Measurements from ENCODE around the gene COG5.
A peak's percentile ranks its signal among the peaks of the same experiment; 100 is the strongest.

Gene COG5

GRCh38 chr7:107453388-107453787, 110.3 kb downstream of the COG5 start:
- no peak for DNase-seq

- DNase-seq, result no peak
Observed at GRCh38 chr7:107450970-107451369, 112.8 kb downstream of the COG5 start.

- no peak for DNase-seq
Observed at GRCh38 chr7:107446988-107447387, 116.7 kb downstream of the COG5 start.

DNA sequence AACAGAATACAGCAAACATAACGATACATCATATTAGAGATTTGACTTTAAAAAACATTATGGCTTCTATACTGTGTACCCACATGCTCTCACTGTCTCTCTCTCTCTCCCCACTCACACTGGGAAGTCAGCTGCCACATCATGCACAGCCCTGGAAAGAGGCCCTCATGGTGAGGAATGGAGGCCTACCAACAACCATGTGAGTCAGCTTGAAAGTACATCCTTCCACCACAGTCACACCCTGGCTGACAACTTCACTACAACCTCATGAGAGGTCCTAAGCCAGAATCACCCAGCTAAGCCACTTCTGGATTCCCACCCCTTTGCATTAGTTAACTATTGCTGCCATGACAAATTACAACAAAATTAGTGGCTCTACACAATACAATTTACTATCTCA, 117.2 kb downstream of the COG5 start:
- no peak for DNase-seq

DNA sequence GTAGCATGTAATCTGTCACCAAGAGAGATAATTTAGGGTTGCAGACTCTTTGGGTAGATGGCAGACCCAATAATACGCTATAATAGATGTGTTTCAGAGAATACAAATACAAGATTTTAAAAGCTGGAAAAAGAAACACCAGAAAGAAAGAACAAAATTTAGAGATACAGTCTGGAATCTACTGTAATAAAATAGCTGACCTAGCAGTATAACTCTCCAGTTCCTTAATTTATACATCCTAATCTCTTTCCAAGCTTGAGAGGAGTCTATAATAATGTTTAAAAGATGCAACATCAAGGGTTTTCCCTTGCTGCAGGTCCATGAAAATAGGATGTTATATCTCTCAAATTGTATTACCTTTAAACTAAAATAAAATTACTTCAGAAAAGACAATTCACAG, 121.0 kb downstream of the COG5 start:
- DNase-seq, result no peak

- no peak for DNase-seq
Observed at GRCh38 chr7:107441581-107442422, 121.9 kb downstream of the COG5 start.

GRCh38 chr7:107439025-107439424, 124.7 kb downstream of the COG5 start:
- no peak for DNase-seq

GRCh38 chr7:107435749-107436148, 128.0 kb downstream of the COG5 start:
- no peak for DNase-seq

DNA sequence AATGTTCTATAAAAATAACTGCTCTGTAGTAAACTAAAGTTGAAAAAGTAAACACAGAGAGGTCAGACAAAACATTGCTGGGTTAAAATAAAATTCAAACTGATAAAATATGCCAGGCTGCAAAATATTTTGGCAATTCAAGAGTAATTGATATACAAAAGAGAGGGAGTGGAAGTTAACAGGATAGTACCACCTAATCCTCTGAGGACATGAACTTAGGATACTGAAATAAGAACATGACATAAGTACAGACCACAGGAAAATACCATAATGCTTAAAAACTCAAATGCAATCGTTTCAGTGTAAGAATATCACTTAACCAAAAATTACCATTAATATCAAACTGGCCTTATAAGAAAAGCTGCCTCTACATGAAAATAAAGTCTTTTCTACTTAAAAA, 131.5 kb downstream of the COG5 start:
- no peak for DNase-seq

- DNase-seq, result no peak
Observed at GRCh38 chr7:107430057-107430456, 133.7 kb downstream of the COG5 start.

DNA sequence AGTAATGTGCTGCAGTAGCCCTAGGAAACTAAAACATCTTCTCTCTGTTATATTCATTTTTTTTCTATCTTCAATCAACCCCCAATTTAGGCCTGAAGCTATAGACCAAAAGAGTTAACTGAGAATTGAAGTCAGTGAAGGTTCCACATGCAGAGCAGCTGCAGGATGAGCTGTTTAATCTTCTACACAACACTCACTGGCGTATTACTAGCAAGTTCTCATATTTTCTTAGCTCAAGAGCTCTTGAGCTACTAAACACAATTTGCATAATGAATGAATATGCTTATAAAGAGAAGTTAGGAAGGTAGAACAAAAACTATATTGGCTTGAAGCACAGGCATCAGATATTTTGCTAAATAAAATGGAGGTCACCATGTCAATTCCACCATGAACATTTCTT, 135.1 kb downstream of the COG5 start:
- no peak for DNase-seq

GRCh38 chr7:107427462-107427861, 136.3 kb downstream of the COG5 start:
- DNase-seq, result no peak

GRCh38 chr7:107414198-107414597, 149.5 kb downstream of the COG5 start:
- no peak for DNase-seq

GRCh38 chr7:107408349-107408748, 155.4 kb downstream of the COG5 start:
- DNase-seq, result no peak

DNA sequence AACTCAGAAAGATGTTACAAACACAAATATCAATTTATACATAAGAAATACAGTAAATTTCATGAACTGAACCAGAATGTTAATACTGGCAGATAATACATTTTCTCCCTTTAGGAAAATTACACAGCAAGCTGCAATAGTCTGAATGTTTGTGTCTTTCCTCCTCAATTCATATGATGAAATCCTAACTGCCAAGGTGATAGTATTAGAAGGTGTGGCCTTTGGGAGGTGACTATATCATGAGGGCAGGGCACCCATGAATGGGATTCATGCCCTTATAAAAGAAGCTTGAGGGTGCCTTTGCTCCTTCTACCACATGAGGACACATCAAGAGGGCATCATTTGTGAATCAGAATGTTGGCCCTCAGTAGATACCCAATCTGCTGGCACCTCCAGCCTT, 158.2 kb downstream of the COG5 start:
- DNase-seq, result no peak

- DNase-seq, result peak; percentile 3
Observed at GRCh38 chr7:107404740-107405537, 158.8 kb downstream of the COG5 start.

DNA sequence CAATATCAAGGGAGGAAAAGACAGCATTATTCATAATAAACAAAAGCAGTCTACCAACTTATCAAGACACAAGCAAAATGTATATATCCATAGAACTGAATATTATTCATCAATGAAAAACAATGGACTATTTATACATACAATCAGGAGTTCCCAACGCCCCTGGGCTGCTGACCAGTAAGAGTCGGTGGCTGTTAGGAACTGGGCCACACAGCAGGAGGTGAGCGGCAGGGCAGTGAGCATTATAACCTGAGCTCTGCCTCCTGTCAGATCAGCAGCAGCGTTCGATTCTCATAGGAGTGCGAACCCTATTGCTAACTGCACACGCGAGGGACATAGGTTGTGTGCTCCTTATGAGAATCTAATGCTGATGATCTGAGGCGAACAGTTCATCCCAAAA, 165.6 kb downstream of the COG5 start:
- no peak for DNase-seq

DNA sequence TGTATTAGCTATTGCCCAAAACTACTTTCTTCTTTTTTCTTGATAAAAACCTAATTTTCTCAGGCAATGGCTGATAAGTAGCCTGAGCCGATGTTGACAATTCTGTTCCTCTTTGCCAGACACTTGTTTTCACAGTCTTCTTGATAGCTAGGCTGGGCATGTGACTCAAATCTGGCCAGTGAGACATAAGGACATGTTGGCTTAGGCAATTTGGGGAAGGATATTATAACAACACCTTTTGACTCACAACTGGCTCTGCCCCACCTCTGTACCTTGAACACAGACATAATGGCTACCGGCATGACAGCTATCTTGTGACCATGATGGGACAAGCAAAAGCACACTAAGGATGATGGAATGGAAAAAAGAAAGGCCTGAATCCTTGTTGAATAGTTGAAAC, 166.7 kb downstream of the COG5 start:
- no peak for DNase-seq

DNA sequence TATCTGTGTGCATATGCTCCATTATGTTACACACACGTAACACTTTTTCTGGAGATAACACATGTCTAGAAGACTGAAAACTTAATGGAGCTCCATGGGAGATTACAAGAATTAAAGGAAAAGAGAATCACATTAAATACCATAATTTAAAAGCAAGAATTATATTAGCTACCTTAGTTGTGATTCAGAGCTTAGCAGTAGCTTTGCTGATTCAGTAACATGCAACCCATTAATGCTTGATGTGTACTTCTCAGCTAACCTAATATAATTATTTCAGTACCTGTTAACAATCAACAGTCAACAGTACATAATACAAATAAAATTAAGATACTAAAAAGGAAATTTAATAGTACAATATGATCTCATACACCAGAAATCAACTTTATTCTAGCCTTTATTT, 167.6 kb downstream of the COG5 start:
- no peak for DNase-seq

- no peak for DNase-seq
Observed at GRCh38 chr7:107394831-107395230, 168.9 kb downstream of the COG5 start.

- DNase-seq, result no peak
Observed at GRCh38 chr7:107394276-107394675, 169.4 kb downstream of the COG5 start.

GRCh38 chr7:107392830-107393229, 170.9 kb downstream of the COG5 start:
- no peak for DNase-seq

DNA sequence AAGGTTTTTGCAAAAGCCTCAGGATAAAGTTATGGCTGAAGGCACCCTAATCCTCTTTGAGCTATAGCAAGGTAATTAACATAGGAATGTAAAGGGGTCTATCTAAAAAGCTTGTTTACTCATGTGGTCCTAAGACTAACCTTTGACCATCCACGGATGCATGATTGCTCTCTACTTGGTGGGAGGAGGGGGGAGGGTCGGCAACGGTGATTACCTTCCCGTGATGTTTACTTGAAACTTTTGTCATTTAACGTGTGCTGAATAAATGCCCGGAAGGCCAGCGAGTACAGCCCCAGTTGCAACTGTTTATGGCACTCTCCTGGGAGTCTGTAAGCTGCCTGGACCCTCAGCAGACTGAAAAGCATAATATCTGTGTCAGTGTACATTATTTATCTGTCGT, 172.8 kb downstream of the COG5 start:
- DNase-seq, result no peak

DNA sequence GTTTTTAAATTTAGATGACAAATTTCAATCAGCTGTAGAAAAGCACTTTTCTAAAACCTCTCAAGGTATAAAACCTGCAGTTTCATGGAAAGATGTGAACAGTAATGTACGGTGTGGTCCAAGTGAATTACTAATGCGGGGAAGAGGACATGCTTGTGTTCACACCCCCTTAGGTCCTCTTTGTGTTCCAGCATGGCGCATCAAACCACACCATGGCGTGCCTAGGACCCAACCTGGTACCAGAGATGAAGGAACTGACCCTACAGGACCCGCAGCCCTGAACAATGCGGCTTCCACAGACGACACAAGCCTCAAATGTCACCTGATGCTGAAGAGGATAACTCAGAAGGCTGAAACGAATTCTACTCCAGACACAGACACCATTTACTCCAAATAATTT, 175.1 kb downstream of the COG5 start:
- no peak for DNase-seq
